ENCODE results near the gene GOLGA1. TPM values are rescaled to one million over a fixed set of nuclear protein-coding genes. Genes with fewer than 3 reads are reported as not detected.

Gene GOLGA1
- total and polyA plus RNA-seq, 2 of the 13 experiments (the other 11 are each of a cell fraction or from before 2014, with no cell fraction given) = 12.7 to 15.9 TPM

DNA sequence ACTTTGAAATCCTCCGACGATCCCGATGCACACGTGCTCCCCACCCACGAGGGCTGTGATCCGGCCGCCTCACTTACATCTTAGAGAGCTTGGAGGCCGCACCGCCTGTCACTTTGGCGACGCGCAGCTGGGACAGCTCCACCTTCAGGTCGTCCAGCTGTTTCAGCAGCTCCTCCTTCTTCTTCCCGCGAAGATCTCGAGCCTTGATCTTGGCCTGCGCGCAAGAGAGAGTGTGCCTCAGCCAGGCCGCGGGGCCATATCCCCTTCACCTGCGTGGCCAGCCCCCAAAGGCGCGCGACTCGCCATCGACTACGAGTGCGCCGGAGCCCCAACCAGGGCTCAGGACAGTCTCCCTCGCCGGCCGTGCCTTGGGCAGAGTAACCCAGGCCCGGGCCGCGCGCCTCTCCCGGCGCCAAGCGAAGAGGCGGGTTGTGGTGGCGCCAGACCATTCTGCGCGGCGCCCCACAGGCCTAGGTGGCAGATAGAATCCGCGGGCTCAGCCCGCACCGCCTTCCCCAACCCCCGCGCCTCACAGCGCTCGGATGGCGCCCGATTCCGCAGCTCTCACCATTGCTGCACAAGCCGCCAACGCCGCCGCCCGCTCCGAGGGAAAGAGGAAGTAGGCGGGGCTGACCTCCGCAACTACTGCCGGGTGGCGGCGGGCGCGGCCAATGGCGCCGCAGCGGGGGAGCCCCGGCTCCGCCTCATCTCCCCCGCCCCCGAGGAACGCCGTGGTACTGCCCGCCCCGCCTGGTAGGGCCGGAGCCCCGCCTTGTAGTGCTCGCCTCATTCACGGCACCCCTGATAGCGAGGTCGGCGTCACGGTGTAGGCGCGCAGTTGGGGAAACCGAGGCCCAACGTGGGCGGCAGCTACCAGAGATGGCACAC is 79.3 kb downstream of the GOLGA1 start, which contains the start of the genes ARPC5L and RPL35 (continued):
- TF ChIP-seq, protein P1, sequence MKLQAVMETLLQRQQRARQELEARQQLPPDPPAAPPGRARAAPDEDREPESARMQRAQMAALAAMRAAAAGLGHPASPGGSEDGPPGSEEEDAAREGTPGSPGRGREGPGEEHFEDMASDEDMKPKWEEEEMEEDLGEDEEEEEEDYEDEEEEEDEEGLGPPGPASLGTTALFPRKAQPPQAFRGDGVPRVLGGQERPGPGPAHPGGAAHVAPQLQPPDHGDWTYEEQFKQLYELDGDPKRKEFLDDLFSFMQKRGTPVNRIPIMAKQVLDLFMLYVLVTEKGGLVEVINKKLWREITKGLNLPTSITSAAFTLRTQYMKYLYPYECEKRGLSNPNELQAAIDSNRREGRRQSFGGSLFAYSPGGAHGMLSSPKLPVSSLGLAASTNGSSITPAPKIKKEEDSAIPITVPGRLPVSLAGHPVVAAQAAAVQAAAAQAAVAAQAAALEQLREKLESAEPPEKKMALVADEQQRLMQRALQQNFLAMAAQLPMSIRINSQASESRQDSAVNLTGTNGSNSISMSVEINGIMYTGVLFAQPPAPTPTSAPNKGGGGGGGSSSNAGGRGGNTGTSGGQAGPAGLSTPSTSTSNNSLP (IDR thresholded peaks at IDR 0.05; ENCODE audit: low read depth, low read length) = no peak
- no peak for TF ChIP-seq FLYWCH1 (CRISPR knock-in tag; IDR thresholded peaks at IDR 0.05)
- peak; percentile 98 for TF ChIP-seq BHLHE40 (IDR thresholded peaks at IDR 0.05; ENCODE audit: low read length)
- no peak for TF ChIP-seq HES4 (CRISPR knock-in tag; IDR thresholded peaks at IDR 0.05; ENCODE audit: borderline replicate concordance)
- TF ChIP-seq, protein P2, sequence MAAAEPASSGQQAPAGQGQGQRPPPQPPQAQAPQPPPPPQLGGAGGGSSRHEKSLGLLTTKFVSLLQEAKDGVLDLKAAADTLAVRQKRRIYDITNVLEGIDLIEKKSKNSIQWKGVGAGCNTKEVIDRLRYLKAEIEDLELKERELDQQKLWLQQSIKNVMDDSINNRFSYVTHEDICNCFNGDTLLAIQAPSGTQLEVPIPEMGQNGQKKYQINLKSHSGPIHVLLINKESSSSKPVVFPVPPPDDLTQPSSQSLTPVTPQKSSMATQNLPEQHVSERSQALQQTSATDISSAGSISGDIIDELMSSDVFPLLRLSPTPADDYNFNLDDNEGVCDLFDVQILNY (CRISPR knock-in tag; conservative IDR thresholded peaks at IDR 0.05) = no peak
- no peak for TF ChIP-seq ZNF556 (CRISPR knock-in tag; IDR thresholded peaks at IDR 0.05; ENCODE audit: borderline replicate concordance)
- TF ChIP-seq ZMYM3 (CRISPR knock-in tag; IDR thresholded peaks at IDR 0.05) = peak; percentile 37; the same call in 1 of the 2 replicates
- no peak for TF ChIP-seq TBX3 (IDR thresholded peaks at IDR 0.05; ENCODE audit: borderline replicate concordance)
- TF ChIP-seq, protein P3, sequence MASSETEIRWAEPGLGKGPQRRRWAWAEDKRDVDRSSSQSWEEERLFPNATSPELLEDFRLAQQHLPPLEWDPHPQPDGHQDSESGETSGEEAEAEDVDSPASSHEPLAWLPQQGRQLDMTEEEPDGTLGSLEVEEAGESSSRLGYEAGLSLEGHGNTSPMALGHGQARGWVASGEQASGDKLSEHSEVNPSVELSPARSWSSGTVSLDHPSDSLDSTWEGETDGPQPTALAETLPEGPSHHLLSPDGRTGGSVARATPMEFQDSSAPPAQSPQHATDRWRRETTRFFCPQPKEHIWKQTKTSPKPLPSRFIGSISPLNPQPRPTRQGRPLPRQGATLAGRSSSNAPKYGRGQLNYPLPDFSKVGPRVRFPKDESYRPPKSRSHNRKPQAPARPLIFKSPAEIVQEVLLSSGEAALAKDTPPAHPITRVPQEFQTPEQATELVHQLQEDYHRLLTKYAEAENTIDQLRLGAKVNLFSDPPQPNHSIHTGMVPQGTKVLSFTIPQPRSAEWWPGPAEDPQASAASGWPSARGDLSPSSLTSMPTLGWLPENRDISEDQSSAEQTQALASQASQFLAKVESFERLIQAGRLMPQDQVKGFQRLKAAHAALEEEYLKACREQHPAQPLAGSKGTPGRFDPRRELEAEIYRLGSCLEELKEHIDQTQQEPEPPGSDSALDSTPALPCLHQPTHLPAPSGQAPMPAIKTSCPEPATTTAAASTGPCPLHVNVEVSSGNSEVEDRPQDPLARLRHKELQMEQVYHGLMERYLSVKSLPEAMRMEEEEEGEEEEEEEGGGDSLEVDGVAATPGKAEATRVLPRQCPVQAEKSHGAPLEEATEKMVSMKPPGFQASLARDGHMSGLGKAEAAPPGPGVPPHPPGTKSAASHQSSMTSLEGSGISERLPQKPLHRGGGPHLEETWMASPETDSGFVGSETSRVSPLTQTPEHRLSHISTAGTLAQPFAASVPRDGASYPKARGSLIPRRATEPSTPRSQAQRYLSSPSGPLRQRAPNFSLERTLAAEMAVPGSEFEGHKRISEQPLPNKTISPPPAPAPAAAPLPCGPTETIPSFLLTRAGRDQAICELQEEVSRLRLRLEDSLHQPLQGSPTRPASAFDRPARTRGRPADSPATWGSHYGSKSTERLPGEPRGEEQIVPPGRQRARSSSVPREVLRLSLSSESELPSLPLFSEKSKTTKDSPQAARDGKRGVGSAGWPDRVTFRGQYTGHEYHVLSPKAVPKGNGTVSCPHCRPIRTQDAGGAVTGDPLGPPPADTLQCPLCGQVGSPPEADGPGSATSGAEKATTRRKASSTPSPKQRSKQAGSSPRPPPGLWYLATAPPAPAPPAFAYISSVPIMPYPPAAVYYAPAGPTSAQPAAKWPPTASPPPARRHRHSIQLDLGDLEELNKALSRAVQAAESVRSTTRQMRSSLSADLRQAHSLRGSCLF (CRISPR knock-in tag; IDR thresholded peaks at IDR 0.05; ENCODE audit: borderline replicate concordance) = 0 out of 2 replicates have a peak, but pooled peaks have one; percentile 90
- TF ChIP-seq NR1H2 (CRISPR knock-in tag; IDR thresholded peaks at IDR 0.05; ENCODE audit: borderline replicate concordance, low read depth) = peak; percentile 61; the same call in 1 of the 2 replicates
- peak; percentile 84; the same call in 1 of the 2 replicates for TF ChIP-seq ZNF501 (CRISPR knock-in tag; IDR thresholded peaks at IDR 0.05)
- TF ChIP-seq HMG20A (CRISPR knock-in tag; IDR thresholded peaks at IDR 0.05; ENCODE audit: borderline replicate concordance) = no peak
- TF ChIP-seq SKI (IDR thresholded peaks at IDR 0.05; ENCODE audit: partially characterized antibody) = no peak
- TF ChIP-seq, protein P4, sequence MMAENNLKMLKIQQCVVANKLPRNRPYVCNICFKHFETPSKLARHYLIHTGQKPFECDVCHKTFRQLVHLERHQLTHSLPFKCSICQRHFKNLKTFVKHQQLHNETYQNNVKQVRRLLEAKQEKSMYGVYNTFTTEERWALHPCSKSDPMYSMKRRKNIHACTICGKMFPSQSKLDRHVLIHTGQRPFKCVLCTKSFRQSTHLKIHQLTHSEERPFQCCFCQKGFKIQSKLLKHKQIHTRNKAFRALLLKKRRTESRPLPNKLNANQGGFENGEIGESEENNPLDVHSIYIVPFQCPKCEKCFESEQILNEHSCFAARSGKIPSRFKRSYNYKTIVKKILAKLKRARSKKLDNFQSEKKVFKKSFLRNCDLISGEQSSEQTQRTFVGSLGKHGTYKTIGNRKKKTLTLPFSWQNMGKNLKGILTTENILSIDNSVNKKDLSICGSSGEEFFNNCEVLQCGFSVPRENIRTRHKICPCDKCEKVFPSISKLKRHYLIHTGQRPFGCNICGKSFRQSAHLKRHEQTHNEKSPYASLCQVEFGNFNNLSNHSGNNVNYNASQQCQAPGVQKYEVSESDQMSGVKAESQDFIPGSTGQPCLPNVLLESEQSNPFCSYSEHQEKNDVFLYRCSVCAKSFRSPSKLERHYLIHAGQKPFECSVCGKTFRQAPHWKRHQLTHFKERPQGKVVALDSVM (CRISPR knock-in tag; IDR thresholded peaks at IDR 0.05) = no peak
- no peak for TF ChIP-seq ZFYVE20 (CRISPR knock-in tag; IDR thresholded peaks at IDR 0.05; ENCODE audit: borderline replicate concordance, low read depth)
- peak; percentile 81 for TF ChIP-seq SALL1 (CRISPR knock-in tag; IDR thresholded peaks at IDR 0.05)
- peak; percentile 62; the same call in 1 of the 2 replicates for TF ChIP-seq MED1 (CRISPR knock-in tag; IDR thresholded peaks at IDR 0.05)
- TF ChIP-seq MXI1 (IDR thresholded peaks at IDR 0.05; ENCODE audit: borderline replicate concordance, low read depth, low read length) = peak; percentile 72; the same call in 1 of the 3 replicates

Measured in HepG2 (cell line).